HG03521 (cell line): ENCODE data around the gene JAZF1.
A peak's percentile ranks its signal among the peaks of the same experiment; 100 is the strongest.

Source experiments
- ATAC-seq: cut with Tn5 transposase; IDR thresholded peaks from one replicate; pipeline ENCODE4 v1.9.1; 2021; ENCODE audit warnings: mild to moderate bottlenecking, moderate library complexity; ENCODE audit not compliant: unreplicated experiment

JAZF1 gene

GRCh38 chr7:28168393-28169158 is 12.0 kb downstream of the JAZF1 start:
- ATAC-seq: no peak

- no peak for ATAC-seq
These were observed 13.4 kb downstream of the JAZF1 start for GRCh38 chr7:28166982-28167715.

GRCh38 chr7:28165961-28166955 is 14.3 kb downstream of the JAZF1 start:
- no peak for ATAC-seq

GRCh38 chr7:28165261-28165660 is 15.3 kb downstream of the JAZF1 start:
- no peak for ATAC-seq

- no peak for ATAC-seq
These were observed 16.6 kb downstream of the JAZF1 start for GRCh38 chr7:28163949-28164348.

- ATAC-seq: no peak
These were observed 19.3 kb downstream of the JAZF1 start for GRCh38 chr7:28161331-28161730.

GRCh38 chr7:28160551-28160991 is 20.0 kb downstream of the JAZF1 start:
- no peak for ATAC-seq

- no peak for ATAC-seq
These were observed 22.7 kb downstream of the JAZF1 start for GRCh38 chr7:28157831-28158416.

- ATAC-seq: no peak
These were observed 23.4 kb downstream of the JAZF1 start for GRCh38 chr7:28157076-28157745.

GRCh38 chr7:28156401-28156800 is 24.2 kb downstream of the JAZF1 start:
- no peak for ATAC-seq

- ATAC-seq: no peak
These were observed 24.6 kb downstream of the JAZF1 start for GRCh38 chr7:28155964-28156363.

GRCh38 chr7:28155019-28155660 is 25.5 kb downstream of the JAZF1 start:
- peak; percentile 76 for ATAC-seq

GRCh38 chr7:28152594-28152993 is 28.0 kb downstream of the JAZF1 start:
- ATAC-seq: no peak

- ATAC-seq: no peak
These were observed 28.6 kb downstream of the JAZF1 start for GRCh38 chr7:28151965-28152364.

GRCh38 chr7:28149291-28150101 is 31.1 kb downstream of the JAZF1 start:
- no peak for ATAC-seq

GRCh38 chr7:28145931-28146330 is 34.7 kb downstream of the JAZF1 start:
- ATAC-seq: no peak

GRCh38 chr7:28145090-28145626 is 35.4 kb downstream of the JAZF1 start:
- ATAC-seq: no peak

- ATAC-seq: no peak
These were observed 36.3 kb downstream of the JAZF1 start for GRCh38 chr7:28144266-28144665.

- ATAC-seq: no peak
These were observed 37.9 kb downstream of the JAZF1 start for GRCh38 chr7:28142650-28143049.
